Stimulated activated CD8-positive, alpha-beta memory T cell treated with anti-CD3 and anti-CD28 coated beads, Interleukin-2, amount 100 ng/mL, for 48 hours (primary cell): ENCODE measurements around the gene EPDR1.

ENCODE experiments used
- DNase-seq, 2 donors: peaks; one replicate each; pipeline ENCODE4 v3.0.0-alpha.2; 2020; ENCODE audit warnings: low read depth in 2 of 2

EPDR1 gene

GRCh38 chr7:37920305-37920848 lies at the start of gene EPDR1:
TSS of gene EPDR1 (plus strand) at chr7:37920640. CDS start at chr7:37920940, 300 bp downstream.
- DNase-seq, result no peak

GRCh38 chr7:37882086-37882485 lies 38.4 kb upstream of the EPDR1 start:
- no peak for DNase-seq

- no peak for DNase-seq
These were observed 27.1 kb upstream of the EPDR1 start for GRCh38 chr7:37893359-37893758.

GRCh38 chr7:37894671-37895070 lies 25.8 kb upstream of the EPDR1 start:
- no peak for DNase-seq

GRCh38 chr7:37899712-37900247 lies 20.7 kb upstream of the EPDR1 start:
- DNase-seq, result no peak

- no peak for DNase-seq
These were observed 19.1 kb upstream of the EPDR1 start for GRCh38 chr7:37901236-37901827.

GRCh38 chr7:37901890-37902524 lies 18.4 kb upstream of the EPDR1 start:
- no peak for DNase-seq

GRCh38 chr7:37908221-37908788 lies 12.1 kb upstream of the EPDR1 start:
- no peak for DNase-seq

GRCh38 chr7:37912756-37913155 lies 7.7 kb upstream of the EPDR1 start:
- no peak for DNase-seq

GRCh38 chr7:37915438-37915837 lies 5.0 kb upstream of the EPDR1 start:
- no peak for DNase-seq

GRCh38 chr7:37916017-37916672 lies 4.3 kb upstream of the EPDR1 start:
- DNase-seq, result no peak

GRCh38 chr7:37916673-37917660 lies 3.5 kb upstream of the EPDR1 start, which contains the start of gene SFRP4:
TSS of gene SFRP4 (minus strand) at chr7:37916817. CDS start at chr7:37916537, 280 bp downstream.
- DNase-seq, result no peak

GRCh38 chr7:37918526-37918925 lies 1.9 kb upstream of the EPDR1 start:
- no peak for DNase-seq

- no peak for DNase-seq
These were observed 687 bp downstream of the EPDR1 start for GRCh38 chr7:37920849-37921805.

- no peak for DNase-seq
These were observed 1.4 kb downstream of the EPDR1 start for GRCh38 chr7:37921876-37922275.

- no peak for DNase-seq
These were observed 3.6 kb downstream of the EPDR1 start for GRCh38 chr7:37923996-37924395.

- no peak for DNase-seq
These were observed 4.1 kb downstream of the EPDR1 start for GRCh38 chr7:37924491-37925041.

- DNase-seq, result no peak
These were observed 5.2 kb downstream of the EPDR1 start for GRCh38 chr7:37925620-37926019.

- DNase-seq, result no peak
These were observed 7.5 kb downstream of the EPDR1 start for GRCh38 chr7:37927773-37928444.
